K562 (cell line): ENCODE results near the gene MGRN1. TPM values are rescaled to one million over a fixed set of nuclear protein-coding genes. Genes with fewer than 3 reads are reported as not detected.

ENCODE experiments used
- ATAC-seq: fragments of 200-7000 bp; cut with Tn5 transposase; 3 replicates; pipeline ENCODE4 v1.9.1; 2020; ENCODE audit warnings: moderate library complexity
- BruUV-seq: library from RNA; stranded (reverse); fragments of 400-500 nt; replicated peaks from 2 replicates; lab custom pipeline; 2021; lab: Mats Ljungman, UMichigan
- CTCF ChIA-PET: fragments of 300-600 bp; formaldehyde crosslinking; extraction: SDS; loops from one replicate; lab custom pipeline; 2021; ENCODE audit warnings: low intra/inter-chr PET ratio; lab: Yijun Ruan, JAX
- POLR2A ChIA-PET: fragments of 300-600, 350-650 bp; sonication (Branson Sonifier 250); formaldehyde crosslinking; extraction: SDS; loops from one replicate; lab custom pipeline; 2021; ENCODE audit warnings: antibody characterized with exemption, inconsistent platforms; lab: Yijun Ruan, JAX
- DNase-seq, 4 experiments: peaks; one replicate each; pipeline versions ENCODE4 v3.0.0 to v3.0.0-alpha.2; 2011 to 2018; ENCODE audit warnings: low spot score in 3 of 4, mixed read lengths in 3 of 4; ENCODE audit errors: extremely low read depth in 1 of 4
- FAIRE-seq: peaks from 2 replicates; lab custom pipeline; 2011; peaks lifted over from hg19 to GRCh38; lab: Jason Lieb, UNC
- H2AFZ ChIP-seq: 2 replicates; pipeline ENCODE4 v1.6.0; 2011; ENCODE audit warnings: low read depth, low read length, control low read depth, inconsistent platforms
- H3K27ac ChIP-seq: fragments of 200-600 bp; 3 replicates; pipeline ENCODE4 v1.8.0; 2011; ENCODE audit warnings: low read depth, mild to moderate bottlenecking, control low read depth, inconsistent platforms, low read length, moderate library complexity, mixed read lengths; ENCODE audit errors: extremely low read depth
- H3K27me3 ChIP-seq, 2 experiments: fragments of 300-600 bp in 1 of 2; 2 replicates in 1 of 2; 3 replicates in 1 of 2; pipeline versions ENCODE4 v1.6.0 to v1.8.0; 2011; ENCODE audit warnings: inconsistent platforms in 2 of 2, low read length in 2 of 2, mild to moderate bottlenecking in 1 of 2, mixed read lengths in 1 of 2, moderate library complexity in 1 of 2; ENCODE audit not compliant: control insufficient read depth in 2 of 2, insufficient read depth in 2 of 2
- H3K36me3 ChIP-seq: fragments of 300-600 bp; 3 replicates; pipeline ENCODE4 v1.8.0; 2011; ENCODE audit warnings: mild to moderate bottlenecking, low read length, inconsistent platforms; ENCODE audit not compliant: control insufficient read depth, insufficient read depth
- H3K4me1 ChIP-seq, 2 experiments: fragments of 200-600 bp in 1 of 2; replicated peaks in 1 of 2; 2 replicates in 1 of 2; 3 replicates in 1 of 2; pipeline versions ENCODE4 v1.5.1 to v1.8.0; 2011; ENCODE audit warnings: inconsistent platforms in 2 of 2, low read length in 2 of 2, mild to moderate bottlenecking in 1 of 2, mixed read lengths in 1 of 2, moderate library complexity in 1 of 2; ENCODE audit not compliant: control insufficient read depth in 2 of 2, insufficient read depth in 2 of 2
- H3K4me2 ChIP-seq: 2 replicates; pipeline ENCODE4 v1.6.1; 2011; ENCODE audit warnings: low read length, control low read depth, inconsistent platforms, mixed read lengths; ENCODE audit not compliant: insufficient read depth
- H3K4me3 ChIP-seq: fragments of 200-600 bp; sonication (generic), shearing (Covaris generic); 2 replicates; pipeline ENCODE4 v1.5.1; 2016; ENCODE audit warnings: control low read depth, inconsistent platforms
- H3K79me2 ChIP-seq: fragments of 200-600 bp; 3 replicates; pipeline ENCODE4 v1.8.0; 2011; ENCODE audit warnings: low read length, inconsistent platforms; ENCODE audit not compliant: control insufficient read depth, insufficient read depth
- H3K9ac ChIP-seq, 2 experiments: 2 replicates each; pipeline versions ENCODE4 v1.6.0 to v1.6.1; 2011; ENCODE audit warnings: low read depth in 2 of 2, low read length in 2 of 2, control low read depth in 1 of 2, inconsistent platforms in 1 of 2, mild to moderate bottlenecking in 1 of 2, mixed read lengths in 1 of 2; ENCODE audit not compliant: insufficient read depth in 1 of 2
- H3K9me1 ChIP-seq: one replicate; pipeline ENCODE4 v1.6.0; 2011; ENCODE audit warnings: inconsistent platforms, mild to moderate bottlenecking, low read length, moderate library complexity; ENCODE audit not compliant: control insufficient read depth, insufficient read depth
- H3K9me3 ChIP-seq: replicated peaks from 2 replicates; pipeline ENCODE4 v1.5.1; 2011; ENCODE audit warnings: low read depth, low read length, inconsistent platforms; ENCODE audit not compliant: control insufficient read depth, insufficient read depth
- H4K20me1 ChIP-seq: replicated peaks from 2 replicates; pipeline ENCODE4 v1.6.1; 2011; ENCODE audit warnings: low read length, inconsistent platforms, mixed read lengths; ENCODE audit not compliant: control insufficient read depth, insufficient read depth
- CBFA2T3 ChIP-seq: fragments of 450-650 bp; IDR thresholded peaks from 2 replicates; pipeline ENCODE4 v1.6.1; 2017
- NFATC3 ChIP-seq: fragments of 450-650 bp; IDR thresholded peaks from 2 replicates; pipeline ENCODE4 v1.6.1; 2017; ENCODE audit warnings: mild to moderate bottlenecking
- STAT5B ChIP-seq: fragments of 250-450 bp; sonication (Bioruptor Pico); IDR thresholded peaks from 2 replicates; pipeline ENCODE4 v1.8.0; 2021; ENCODE audit warnings: mild to moderate bottlenecking, inconsistent platforms
- WGBS: fragments of 100-300 bp; shearing (Covaris generic); methylation state at CpG from one replicate; pipeline ENCODE4 v1.1.6; 2016; ENCODE audit warnings: low coverage, mixed read lengths; ENCODE audit not compliant: insufficient coverage; ENCODE audit errors: missing lambda C conversion rate; 5-methylcytosine and 5-hydroxymethylcytosine counted together
- in situ Hi-C: fragments of 300-500 bp; cut with MboI; formaldehyde crosslinking; loops from 4 replicates; pipeline ENCODE4 v1.15.0; 2018; ENCODE audit warnings: inconsistent platforms, mixed read lengths
- intact Hi-C: fragments of 100-400 bp; cut with micrococcal nuclease; formaldehyde crosslinking; loops from 2 replicates; pipeline ENCODE4 v1.14.2; 2022
- polyA plus RNA-seq, 8 experiments: library from polyadenylated mRNA; depleted of rRNA in 4 of 8; stranded (reverse) in 5 of 8; unstranded in 3 of 8; fragments of >200 nt; fragmentation: Nextera tagmentation in 2 of 8; fragmentation: Illumina TruSeq in 1 of 8; extraction: Ambion mirVana in 2 of 8; extraction: Trizol in 1 of 8; gene quantifications; 2 replicates each; pipeline versions ENCODE4 v1.2.1 to v1.2.3, GENCODE V29; 2011 to 2014; ENCODE audit warnings: inconsistent platforms in 1 of 8, missing spikeins in 1 of 8
- total RNA-seq, 7 experiments: library from RNA; depleted of rRNA in 6 of 7; stranded (reverse); fragments of >200 nt in 6 of 7; fragmentation: Illumina TruSeq in 2 of 7; extraction: Trizol in 2 of 7; gene quantifications; 2 replicates each; pipeline versions ENCODE4 v1.2.1 to v1.2.3, GENCODE V29; 2011 to 2021; ENCODE audit warnings: low replicate concordance in 1 of 7
- TF ChIP-seq, protein P1 (sequence below): fragments of 250-450 bp; sonication (Bioruptor Pico); IDR thresholded peaks from 2 replicates; pipeline ENCODE4 v1.4.0; 2020
- TF ChIP-seq, protein P2 (sequence below): fragments of 450-650 bp; IDR thresholded peaks from 2 replicates; pipeline ENCODE4 v1.7.0; 2016; ENCODE audit warnings: borderline replicate concordance
- TF ChIP-seq, protein P3 (sequence below): IDR thresholded peaks from 2 replicates; pipeline ENCODE4 v1.6.1; 2012; ENCODE audit warnings: low read depth, low read length, improper control_type of control experiment, borderline replicate concordance
- TF ChIP-seq, protein P4 (sequence below): fragments of 250-450 bp; sonication (Bioruptor Pico); IDR thresholded peaks from 2 replicates; pipeline ENCODE4 v1.4.0; 2020; ENCODE audit warnings: mild to moderate bottlenecking, moderate library complexity

MGRN1 gene
- total and polyA plus RNA-seq, 9 of the 15 experiments (the other 6 are each of a cell fraction or from before 2014, with no cell fraction given), result 0.15 to 37.9 (median 6.0) TPM

DNA sequence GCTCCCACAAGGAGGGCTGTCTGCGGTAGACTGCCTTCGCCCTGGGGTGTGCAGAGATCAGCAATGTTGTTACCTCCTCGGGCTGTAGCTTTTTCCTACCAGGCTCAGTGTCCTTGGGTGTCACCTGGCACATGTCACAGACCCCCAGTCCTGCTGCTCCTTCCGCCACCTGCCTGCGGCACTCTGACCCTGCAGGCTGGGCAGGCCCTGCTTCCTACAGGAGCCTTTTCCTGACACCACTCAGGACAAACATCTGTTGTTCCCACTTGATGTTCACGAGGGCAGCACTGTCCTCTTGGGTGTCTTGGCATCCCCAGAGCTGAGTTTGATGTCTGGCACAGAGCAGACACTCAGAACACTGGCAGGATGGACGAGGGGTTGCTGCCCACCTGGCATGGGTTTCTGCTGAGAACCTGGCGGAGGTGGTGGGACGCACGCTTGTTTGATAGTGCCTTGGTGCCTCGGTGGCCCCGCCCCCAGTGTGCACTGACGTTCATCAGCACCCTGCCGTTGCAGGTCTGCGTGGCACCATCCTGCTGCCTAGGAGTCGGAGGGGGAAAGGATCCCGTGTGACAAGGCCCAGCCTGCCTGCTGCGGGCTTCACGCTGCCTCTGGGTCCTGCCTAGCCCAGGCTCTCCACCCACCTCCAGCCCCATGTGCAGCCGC lies 42.0 kb downstream of the MGRN1 start (continued):
- TF ChIP-seq, protein P1, sequence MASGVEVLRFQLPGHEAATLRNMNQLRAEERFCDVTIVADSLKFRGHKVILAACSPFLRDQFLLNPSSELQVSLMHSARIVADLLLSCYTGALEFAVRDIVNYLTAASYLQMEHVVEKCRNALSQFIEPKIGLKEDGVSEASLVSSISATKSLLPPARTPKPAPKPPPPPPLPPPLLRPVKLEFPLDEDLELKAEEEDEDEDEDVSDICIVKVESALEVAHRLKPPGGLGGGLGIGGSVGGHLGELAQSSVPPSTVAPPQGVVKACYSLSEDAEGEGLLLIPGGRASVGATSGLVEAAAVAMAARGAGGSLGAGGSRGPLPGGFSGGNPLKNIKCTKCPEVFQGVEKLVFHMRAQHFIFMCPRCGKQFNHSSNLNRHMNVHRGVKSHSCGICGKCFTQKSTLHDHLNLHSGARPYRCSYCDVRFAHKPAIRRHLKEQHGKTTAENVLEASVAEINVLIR (CRISPR knock-in tag), result no peak
- TF ChIP-seq, protein P2, sequence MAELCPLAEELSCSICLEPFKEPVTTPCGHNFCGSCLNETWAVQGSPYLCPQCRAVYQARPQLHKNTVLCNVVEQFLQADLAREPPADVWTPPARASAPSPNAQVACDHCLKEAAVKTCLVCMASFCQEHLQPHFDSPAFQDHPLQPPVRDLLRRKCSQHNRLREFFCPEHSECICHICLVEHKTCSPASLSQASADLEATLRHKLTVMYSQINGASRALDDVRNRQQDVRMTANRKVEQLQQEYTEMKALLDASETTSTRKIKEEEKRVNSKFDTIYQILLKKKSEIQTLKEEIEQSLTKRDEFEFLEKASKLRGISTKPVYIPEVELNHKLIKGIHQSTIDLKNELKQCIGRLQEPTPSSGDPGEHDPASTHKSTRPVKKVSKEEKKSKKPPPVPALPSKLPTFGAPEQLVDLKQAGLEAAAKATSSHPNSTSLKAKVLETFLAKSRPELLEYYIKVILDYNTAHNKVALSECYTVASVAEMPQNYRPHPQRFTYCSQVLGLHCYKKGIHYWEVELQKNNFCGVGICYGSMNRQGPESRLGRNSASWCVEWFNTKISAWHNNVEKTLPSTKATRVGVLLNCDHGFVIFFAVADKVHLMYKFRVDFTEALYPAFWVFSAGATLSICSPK, result no peak
- TF ChIP-seq STAT5B (CRISPR knock-in tag), result no peak

DNA sequence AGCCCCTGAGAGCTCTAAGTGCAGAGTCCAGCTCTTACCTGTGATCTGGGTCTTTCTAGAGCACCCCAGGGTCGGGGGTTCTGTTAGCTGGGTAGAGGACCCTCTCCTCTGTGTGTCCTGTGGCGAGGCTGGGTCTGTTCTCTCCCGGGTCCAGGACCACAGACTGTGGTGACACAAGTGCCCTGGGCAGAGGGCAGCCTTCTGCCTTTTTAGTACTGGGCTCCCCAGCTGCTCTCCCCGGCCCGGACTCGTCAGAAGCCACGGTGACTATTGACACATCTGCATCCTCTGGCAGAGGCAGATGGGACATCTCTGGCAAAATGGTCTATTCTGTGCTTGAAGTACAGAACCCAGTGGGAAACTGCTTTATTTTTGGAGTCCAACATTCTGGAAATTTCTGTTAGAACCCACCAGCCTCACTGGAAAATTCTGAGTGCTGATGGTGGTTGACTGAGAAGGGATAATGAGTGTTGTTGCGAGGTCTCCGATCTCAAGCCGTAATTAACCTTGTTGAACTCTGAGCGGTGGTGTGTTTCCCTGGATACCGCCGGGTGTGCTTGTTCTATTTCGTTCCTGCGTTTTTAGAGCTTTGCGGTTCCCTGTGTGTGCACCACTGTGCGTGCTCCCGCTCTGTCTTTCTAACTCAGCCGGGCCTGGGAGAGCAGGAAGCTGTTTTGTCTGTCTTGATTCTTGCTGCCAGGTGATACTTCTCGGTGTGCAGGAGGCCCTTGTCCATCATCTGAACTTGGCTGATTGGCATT lies 42.8 kb downstream of the MGRN1 start:
- no peaks in the 10 kb centered on the region for H3K9me1 ChIP-seq
- ATAC-seq (no peak), DNase-seq (no peak), FAIRE-seq (no peak)
- no peak overlapping the region for H2AFZ ChIP-seq
- H3K9ac ChIP-seq, result peak overlapping the region in 1 of 2 experiments; percentile 61; a peak in 1 of 4 replicates
- no peaks in the 10 kb centered on the region for H3K27me3 ChIP-seq
- H3K4me3 ChIP-seq, result no peak overlapping the region
- H3K27ac ChIP-seq, result no peak overlapping the region
- H3K36me3 ChIP-seq, result peaks cover 61% of the 10 kb centered on the region
- H3K79me2 ChIP-seq, result no peaks in the 10 kb centered on the region
- intact Hi-C loops, result no loop called here
- ChIA-PET POLR2A (interaction anchor here (0.6 kb wide), 1 partner anchor 220 kb away, joined by 3 read pairs; no protein-coding TSS in a partner anchor), CTCF (no interaction called here)
- no TSS peak for BruUV-seq
- H4K20me1 ChIP-seq, result no peaks in the 10 kb centered on the region; the same call in 1 of the 2 replicates
- peaks cover 0 to 19% of the 10 kb centered on the region in 2 experiments; a peak in 2 of 5 replicates for H3K4me1 ChIP-seq
- H3K4me2 ChIP-seq, result no peak overlapping the region
- WGBS, result 97% methylated on average over 20 of the region's 20 CpGs
- in situ Hi-C loops, result no loop called here
- no peaks in the 10 kb centered on the region for H3K9me3 ChIP-seq
- no peak for TF ChIP-seq CBFA2T3
- TF ChIP-seq, protein P3, sequence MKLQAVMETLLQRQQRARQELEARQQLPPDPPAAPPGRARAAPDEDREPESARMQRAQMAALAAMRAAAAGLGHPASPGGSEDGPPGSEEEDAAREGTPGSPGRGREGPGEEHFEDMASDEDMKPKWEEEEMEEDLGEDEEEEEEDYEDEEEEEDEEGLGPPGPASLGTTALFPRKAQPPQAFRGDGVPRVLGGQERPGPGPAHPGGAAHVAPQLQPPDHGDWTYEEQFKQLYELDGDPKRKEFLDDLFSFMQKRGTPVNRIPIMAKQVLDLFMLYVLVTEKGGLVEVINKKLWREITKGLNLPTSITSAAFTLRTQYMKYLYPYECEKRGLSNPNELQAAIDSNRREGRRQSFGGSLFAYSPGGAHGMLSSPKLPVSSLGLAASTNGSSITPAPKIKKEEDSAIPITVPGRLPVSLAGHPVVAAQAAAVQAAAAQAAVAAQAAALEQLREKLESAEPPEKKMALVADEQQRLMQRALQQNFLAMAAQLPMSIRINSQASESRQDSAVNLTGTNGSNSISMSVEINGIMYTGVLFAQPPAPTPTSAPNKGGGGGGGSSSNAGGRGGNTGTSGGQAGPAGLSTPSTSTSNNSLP, result no peak
- TF ChIP-seq NFATC3, result no peak
- TF ChIP-seq, protein P4, sequence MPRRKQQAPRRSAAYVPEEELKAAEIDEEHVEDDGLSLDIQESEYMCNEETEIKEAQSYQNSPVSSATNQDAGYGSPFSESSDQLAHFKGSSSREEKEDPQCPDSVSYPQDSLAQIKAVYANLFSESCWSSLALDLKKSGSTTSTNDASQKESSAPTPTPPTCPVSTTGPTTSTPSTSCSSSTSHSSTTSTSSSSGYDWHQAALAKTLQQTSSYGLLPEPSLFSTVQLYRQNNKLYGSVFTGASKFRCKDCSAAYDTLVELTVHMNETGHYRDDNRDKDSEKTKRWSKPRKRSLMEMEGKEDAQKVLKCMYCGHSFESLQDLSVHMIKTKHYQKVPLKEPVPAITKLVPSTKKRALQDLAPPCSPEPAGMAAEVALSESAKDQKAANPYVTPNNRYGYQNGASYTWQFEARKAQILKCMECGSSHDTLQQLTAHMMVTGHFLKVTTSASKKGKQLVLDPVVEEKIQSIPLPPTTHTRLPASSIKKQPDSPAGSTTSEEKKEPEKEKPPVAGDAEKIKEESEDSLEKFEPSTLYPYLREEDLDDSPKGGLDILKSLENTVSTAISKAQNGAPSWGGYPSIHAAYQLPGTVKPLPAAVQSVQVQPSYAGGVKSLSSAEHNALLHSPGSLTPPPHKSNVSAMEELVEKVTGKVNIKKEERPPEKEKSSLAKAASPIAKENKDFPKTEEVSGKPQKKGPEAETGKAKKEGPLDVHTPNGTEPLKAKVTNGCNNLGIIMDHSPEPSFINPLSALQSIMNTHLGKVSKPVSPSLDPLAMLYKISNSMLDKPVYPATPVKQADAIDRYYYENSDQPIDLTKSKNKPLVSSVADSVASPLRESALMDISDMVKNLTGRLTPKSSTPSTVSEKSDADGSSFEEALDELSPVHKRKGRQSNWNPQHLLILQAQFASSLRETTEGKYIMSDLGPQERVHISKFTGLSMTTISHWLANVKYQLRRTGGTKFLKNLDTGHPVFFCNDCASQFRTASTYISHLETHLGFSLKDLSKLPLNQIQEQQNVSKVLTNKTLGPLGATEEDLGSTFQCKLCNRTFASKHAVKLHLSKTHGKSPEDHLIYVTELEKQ, result no peak
